Hindlimb muscle (tissue), 1 donor: ENCODE data around the gene RNFT1. TPM values are rescaled to one million over a fixed set of nuclear protein-coding genes. Genes with fewer than 3 reads are reported as not detected.
"Not testable (repeated sequence)": the region's sequence is repeated elsewhere in the genome, so short reads cannot be mapped to it uniquely, and the experiment has no call there.

Experiments
- DNase-seq: peaks from one replicate; pipeline ENCODE4 v3.0.0-alpha.2; 2013
- polyA plus RNA-seq: library from polyadenylated mRNA; unstranded; fragments of 120-200 nt; gene quantifications from one replicate; pipeline ENCODE4 v1.2.1, GENCODE V29; 2013; ENCODE audit not compliant: insufficient read length

RNFT1 gene, protein sequence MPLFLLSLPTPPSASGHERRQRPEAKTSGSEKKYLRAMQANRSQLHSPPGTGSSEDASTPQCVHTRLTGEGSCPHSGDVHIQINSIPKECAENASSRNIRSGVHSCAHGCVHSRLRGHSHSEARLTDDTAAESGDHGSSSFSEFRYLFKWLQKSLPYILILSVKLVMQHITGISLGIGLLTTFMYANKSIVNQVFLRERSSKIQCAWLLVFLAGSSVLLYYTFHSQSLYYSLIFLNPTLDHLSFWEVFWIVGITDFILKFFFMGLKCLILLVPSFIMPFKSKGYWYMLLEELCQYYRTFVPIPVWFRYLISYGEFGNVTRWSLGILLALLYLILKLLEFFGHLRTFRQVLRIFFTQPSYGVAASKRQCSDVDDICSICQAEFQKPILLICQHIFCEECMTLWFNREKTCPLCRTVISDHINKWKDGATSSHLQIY
- polyA plus RNA-seq = 18.2 TPM

DNA sequence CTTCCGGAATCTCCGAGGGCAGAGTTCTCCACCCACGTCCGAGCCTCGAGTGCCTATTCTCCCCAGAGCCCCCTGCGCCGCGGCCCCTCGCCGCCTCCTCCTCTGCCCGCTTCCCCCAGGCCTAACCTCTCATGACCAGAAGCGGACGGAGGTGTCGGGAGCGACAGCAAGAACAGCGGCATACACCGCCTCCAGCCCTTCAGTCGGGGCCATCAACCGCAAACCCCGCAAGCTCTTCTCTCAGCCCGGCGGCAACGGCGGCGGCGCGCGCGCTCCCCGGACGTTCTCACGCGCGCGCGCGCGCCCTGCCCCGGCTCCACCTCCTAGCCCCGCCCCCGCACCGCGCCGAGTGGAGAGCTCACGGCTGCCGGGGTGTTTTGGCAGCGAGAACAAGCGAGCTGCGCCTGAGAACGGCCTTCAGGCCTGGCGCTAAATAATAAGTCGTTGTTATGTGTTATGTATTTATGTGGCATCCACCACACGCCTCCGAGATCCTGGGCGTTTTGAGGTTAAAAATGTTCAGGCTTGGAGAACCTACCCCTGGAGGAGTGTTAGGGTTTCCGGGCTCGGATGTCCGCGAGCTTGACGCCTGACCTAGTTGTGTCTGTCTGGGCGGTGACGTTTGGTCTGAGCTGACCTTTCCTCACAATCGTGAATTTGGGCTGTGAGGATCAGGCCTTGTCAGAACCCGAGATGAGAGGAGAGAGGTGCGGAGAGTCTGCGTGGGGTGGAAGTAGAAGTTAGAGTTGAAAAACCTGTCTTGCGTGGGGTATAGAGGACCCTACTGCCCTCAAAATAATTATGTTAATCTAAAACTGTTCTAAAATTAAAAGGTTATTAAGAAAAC is at the start of gene RNFT1:
RNFT1 (minus strand) TSS at position 259 of the 847 bp plus-strand sequence; CDS start at position 182, 77 bp downstream.
- DNase-seq = peak; percentile 92

GRCh38 chr17:60009326-60009725 is 44.8 kb upstream of the RNFT1 start:
- DNase-seq = not testable (repeated sequence)

- DNase-seq = not testable (repeated sequence)
These were observed 43.8 kb upstream of the RNFT1 start for GRCh38 chr17:60008377-60008776.

- DNase-seq = no peak
These were observed 41.6 kb upstream of the RNFT1 start for GRCh38 chr17:60006160-60006559.

GRCh38 chr17:60004561-60004960 is 40.0 kb upstream of the RNFT1 start:
- not testable (repeated sequence) for DNase-seq

DNA sequence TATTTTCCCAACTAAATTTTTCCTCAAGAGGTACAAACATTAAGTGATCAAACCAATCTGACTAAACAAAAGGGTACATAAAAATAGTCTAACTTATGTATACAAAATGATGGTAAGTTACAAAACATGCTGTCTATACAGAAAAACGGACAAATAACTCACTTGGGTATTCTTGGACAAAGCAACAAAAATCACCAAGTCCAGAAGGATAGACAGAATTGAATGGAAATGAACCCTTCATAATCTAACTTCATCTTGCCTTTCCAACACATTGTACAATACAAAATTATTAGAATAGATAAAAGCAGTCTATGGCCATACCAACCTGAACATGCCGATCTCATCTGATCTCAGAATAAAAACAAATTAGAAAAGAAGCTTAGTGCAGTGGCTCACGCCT is 37.9 kb upstream of the RNFT1 start:
- not testable (repeated sequence) for DNase-seq

DNA sequence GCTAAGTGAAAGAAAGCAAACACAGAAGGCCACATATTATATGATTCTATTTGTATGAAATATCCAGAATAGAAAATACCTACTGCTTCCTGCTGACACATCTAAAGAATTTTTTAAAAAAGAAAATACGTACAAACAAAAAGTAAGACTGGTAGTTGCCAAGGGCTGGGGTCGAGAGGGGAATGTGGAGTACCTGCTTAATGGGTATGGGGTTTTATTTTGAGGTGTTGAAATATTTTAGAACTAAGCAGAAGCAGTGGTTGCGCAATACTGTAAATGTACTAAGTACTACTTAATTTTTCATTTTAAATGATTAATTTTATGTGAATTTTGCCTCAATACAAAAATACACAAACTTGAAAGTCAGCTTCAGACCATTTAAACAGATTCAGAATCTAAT is 32.1 kb upstream of the RNFT1 start:
- DNase-seq = not testable (repeated sequence)

GRCh38 chr17:59975166-59975565 is 10.6 kb upstream of the RNFT1 start:
- not testable (repeated sequence) for DNase-seq

DNA sequence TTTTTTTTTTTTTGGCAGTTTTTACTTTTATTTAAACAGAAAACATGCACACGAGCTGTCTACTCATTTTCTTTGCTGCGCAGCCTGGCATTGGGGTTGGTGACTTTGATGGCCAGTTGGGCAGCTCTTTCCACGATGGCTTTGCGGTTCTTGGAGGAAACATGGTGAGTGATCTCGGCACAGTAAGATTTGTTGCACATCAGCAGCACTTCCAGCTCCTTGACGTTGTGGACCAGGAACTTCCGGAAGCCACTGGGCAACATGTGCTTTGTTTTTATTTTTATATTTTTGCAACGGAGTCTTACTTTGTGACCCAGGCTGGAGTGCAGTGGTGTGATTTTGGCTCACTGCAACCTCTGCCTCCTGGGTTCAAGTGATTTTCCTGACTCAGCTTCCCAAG is 8.9 kb upstream of the RNFT1 start:
- not testable (repeated sequence) for DNase-seq

- DNase-seq = peak; percentile 8
These were observed 8.2 kb upstream of the RNFT1 start for GRCh38 chr17:59972778-59973177.

DNA sequence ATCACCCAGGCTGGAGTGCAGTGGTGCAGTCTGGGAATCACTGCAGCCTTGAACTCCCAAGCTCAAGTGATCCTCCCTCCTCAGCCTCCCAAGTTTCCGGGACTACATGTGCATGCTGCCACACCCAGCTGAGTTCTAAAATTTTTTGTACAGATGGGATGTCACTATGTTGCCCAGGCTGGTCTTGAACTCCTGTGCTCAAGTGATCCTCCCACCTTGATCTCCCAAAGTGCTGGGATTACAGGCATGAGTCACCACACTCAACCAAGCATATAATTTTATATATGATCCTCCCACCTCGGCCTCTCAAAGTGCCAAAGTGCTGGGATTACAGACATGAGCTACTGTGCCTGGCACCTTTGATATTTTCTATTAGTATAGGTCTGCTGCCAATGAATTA is 7.2 kb upstream of the RNFT1 start:
- DNase-seq = not testable (repeated sequence)

DNA sequence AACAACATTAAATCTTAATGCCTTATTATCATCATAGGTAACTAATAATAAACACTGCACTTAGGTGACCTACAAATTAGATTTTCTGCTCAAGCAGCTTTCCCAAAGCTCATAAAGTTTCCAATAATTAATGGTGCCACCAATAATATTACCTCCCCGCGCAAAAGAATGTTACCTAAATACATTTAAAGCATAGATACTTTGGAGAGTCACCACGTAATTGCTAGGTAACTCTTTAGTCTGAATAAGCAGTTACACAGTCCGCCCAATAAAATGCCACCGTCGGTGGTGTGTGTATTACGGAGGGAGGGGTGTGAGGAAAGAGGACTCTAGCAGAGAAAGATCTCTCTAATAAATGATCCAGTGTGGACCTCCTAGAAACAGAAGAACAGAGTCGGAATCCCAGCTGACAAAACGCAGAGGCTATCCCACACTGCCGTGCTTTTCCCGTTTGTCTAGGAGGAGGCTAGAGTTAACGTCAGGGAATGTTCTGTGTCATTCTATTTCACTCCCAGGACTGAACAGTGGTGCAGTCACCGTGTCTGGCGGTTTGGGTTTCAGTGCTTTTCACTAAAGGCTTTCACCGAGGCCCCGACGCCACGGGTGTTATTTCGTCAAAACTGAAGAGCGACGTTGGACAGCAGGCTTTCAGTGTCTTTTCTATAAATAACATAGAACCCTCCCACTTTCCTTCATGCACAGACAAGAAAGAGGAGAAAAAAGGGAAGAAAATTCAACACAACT is 630 bp downstream of the RNFT1 start:
- DNase-seq = peak; percentile 61

GRCh38 chr17:59962739-59963318 is 1.7 kb downstream of the RNFT1 start:
- no peak for DNase-seq

DNA sequence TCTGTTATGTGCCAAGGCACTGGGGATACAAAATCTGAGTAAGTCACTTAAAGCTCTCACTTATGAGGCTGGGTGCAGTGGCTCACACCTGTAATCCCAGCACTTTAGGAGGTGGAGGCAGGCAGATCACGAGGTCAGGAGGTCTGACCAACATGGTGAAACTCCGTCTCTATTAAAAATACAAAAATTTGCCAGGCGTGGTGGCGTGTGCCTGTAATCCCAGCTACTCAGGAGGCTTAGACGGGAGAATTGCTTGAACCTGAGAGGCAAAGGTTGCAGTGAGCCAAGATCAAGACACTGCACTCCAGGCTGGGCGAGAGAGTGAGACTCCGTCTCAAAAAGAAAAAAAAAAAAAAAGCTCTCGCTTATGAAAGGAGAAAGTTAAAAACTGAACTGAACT is 5.0 kb downstream of the RNFT1 start:
- not testable (repeated sequence) for DNase-seq

DNA sequence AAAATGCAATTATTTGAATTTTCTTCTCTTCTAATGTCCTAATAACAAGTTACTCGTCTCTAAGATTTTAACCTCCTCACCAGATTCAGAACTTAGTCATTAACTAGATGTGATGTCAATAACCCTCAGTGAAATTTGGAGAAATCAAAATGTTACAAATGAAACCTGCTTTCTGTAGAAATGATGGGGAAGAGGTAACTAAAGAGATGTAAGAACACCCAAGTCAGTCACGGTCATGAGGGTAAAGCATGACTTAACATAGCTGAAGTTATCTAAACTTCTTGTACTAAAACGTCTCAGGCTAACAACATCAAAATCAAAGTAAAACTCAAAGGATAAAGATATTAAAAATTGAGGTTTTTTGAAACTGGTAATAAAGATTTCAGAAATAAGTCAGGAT is 9.7 kb downstream of the RNFT1 start:
- no peak for DNase-seq

DNA sequence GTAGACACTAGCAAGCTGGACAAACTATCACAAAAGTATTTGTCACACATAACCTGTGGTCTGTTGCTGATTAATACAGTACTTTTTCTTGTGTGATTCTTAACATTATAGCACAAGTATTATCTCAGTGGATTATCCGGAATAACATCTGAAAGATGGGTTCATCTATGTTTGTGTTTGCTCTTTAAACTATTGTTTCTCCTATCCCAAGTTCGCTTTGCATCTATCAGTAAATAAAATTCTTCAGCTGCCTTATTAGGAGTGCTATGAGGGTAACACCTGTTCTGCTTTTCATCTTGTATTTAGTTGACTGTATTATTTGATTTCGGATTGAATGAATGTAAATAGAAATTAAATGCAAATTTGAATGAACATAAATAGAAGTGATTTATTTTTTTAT is 14.5 kb downstream of the RNFT1 start:
- DNase-seq = no peak

- not testable (repeated sequence) for DNase-seq
These were observed 17.2 kb downstream of the RNFT1 start for GRCh38 chr17:59947310-59947709.

- DNase-seq = not testable (repeated sequence)
These were observed 18.1 kb downstream of the RNFT1 start for GRCh38 chr17:59946433-59946832.

DNA sequence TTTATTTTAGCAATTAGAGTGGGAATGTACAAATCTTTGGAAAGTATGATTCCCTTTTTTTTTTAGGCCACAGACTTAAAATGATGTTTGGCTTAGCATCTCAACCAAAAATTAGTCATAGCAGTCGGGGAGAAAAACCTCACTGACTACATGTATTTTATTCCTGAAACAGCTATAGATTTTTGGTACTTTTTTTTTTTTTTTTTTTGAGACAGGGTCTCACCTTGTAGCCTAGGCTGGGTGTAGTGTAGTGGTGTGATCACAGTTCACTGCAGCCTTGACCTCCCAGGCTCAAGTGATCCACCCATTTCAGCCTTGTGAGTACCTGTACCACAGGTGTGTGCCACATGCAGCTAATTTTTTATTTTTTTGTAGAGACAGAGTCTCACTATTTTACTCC is 23.4 kb downstream of the RNFT1 start:
- no peak for DNase-seq

DNA sequence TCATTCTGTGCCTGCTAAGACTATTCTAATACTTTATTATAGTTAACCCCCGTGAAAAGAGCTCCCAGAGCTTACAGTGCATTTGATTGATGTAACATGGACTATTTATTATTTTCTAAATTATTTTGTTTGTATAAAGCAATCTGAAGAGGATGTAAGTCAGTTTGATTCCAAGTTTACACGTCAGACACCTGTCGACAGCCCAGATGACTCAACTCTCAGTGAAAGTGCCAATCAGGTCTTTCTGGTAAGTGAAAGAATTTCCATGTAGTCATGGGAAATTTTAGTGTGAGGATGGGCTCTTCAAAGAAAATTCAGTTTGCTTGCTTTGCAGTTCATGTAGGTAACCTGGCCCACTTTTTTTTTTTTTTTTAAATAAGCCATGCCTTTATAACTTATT is 23.8 kb downstream of the RNFT1 start:
- not testable (repeated sequence) for DNase-seq

- not testable (repeated sequence) for DNase-seq
These were observed 31.2 kb downstream of the RNFT1 start for GRCh38 chr17:59933317-59933716.

GRCh38 chr17:59930768-59931167 is 33.8 kb downstream of the RNFT1 start:
- not testable (repeated sequence) for DNase-seq
